Activated T-helper 9 cell treated with anti-CD3 and anti-CD28 coated beads, Interleukin-2, amount 50 U/mL, for 16 hours (primary cell): ENCODE results near the gene FDPS.
"Not testable (repeated sequence)": the region's sequence is repeated elsewhere in the genome, so short reads cannot be mapped to it uniquely, and the experiment has no call there.

ENCODE experiments used
- DNase-seq: peaks from one replicate; pipeline ENCODE4 v3.0.0-alpha.2; 2020; ENCODE audit warnings: low read depth

The FDPS gene

GRCh38 chr1:155285631-155286044, 23.0 kb upstream of the FDPS start:
- DNase-seq, result no peak

GRCh38 chr1:155286544-155286943, 22.1 kb upstream of the FDPS start:
- DNase-seq, result no peak

- no peak for DNase-seq
Observed at GRCh38 chr1:155287987-155288543, 20.6 kb upstream of the FDPS start.

GRCh38 chr1:155291006-155291405, 17.7 kb upstream of the FDPS start:
- not testable (repeated sequence) for DNase-seq

- no peak for DNase-seq
Observed at GRCh38 chr1:155293086-155293749, 15.4 kb upstream of the FDPS start.

- DNase-seq, result no peak
Observed at GRCh38 chr1:155294520-155295182, 14.0 kb upstream of the FDPS start.

- DNase-seq, result no peak
Observed at GRCh38 chr1:155295183-155295941, 13.3 kb upstream of the FDPS start.

GRCh38 chr1:155295942-155296267, 12.8 kb upstream of the FDPS start:
- no peak for DNase-seq

- DNase-seq, result no peak
Observed at GRCh38 chr1:155296661-155297060, 12.0 kb upstream of the FDPS start.

- no peak for DNase-seq
Observed at GRCh38 chr1:155297384-155297783, 11.3 kb upstream of the FDPS start.

GRCh38 chr1:155300024-155300423, 8.6 kb upstream of the FDPS start:
- no peak for DNase-seq

GRCh38 chr1:155300553-155301329, 7.9 kb upstream of the FDPS start:
- no peak for DNase-seq

- no peak for DNase-seq
Observed at GRCh38 chr1:155301342-155301841, 7.3 kb upstream of the FDPS start, which contains the start of gene PKLR. PKLR (minus strand) TSS chr1:155301438; CDS start chr1:155301395, 43 bp downstream.

- no peak for DNase-seq
Observed at GRCh38 chr1:155304558-155305063, 4.1 kb upstream of the FDPS start.

GRCh38 chr1:155305881-155306391, 2.7 kb upstream of the FDPS start:
- no peak for DNase-seq

- DNase-seq, result no peak
Observed at GRCh38 chr1:155307247-155307740, 1.4 kb upstream of the FDPS start.

GRCh38 chr1:155309423-155310021, 856 bp downstream of the FDPS start:
- no peak for DNase-seq

GRCh38 chr1:155313261-155313660, 4.6 kb downstream of the FDPS start:
- DNase-seq, result no peak

- DNase-seq, result no peak
Observed at GRCh38 chr1:155316922-155317321, 8.3 kb downstream of the FDPS start.

- no peak for DNase-seq
Observed at GRCh38 chr1:155318082-155318481, 9.4 kb downstream of the FDPS start.

- DNase-seq, result no peak
Observed at GRCh38 chr1:155319536-155319935, 10.9 kb downstream of the FDPS start.
